WI38 (cell line): ENCODE results near the gene STAB1.

ENCODE experiments used
- H3K4me3 ChIP-seq: 2 replicates; pipeline ENCODE4 v1.5.1; 2011; ENCODE audit warnings: low read depth, mild to moderate bottlenecking, control low read depth, low read length
- CTCF ChIP-seq: IDR thresholded peaks from 2 replicates; pipeline ENCODE4 v1.5.1; 2012; ENCODE audit warnings: low read depth, mild to moderate bottlenecking, control low read depth, low read length

Gene STAB1

GRCh38 chr3:52504977-52505376 is 9.8 kb downstream of the STAB1 start:
- TF ChIP-seq CTCF, result no peak
- H3K4me3 ChIP-seq, result no peak overlapping the region

GRCh38 chr3:52506266-52506966 is 11.3 kb downstream of the STAB1 start:
- no peak for TF ChIP-seq CTCF

GRCh38 chr3:52507359-52507758 is 12.2 kb downstream of the STAB1 start:
- no peak for TF ChIP-seq CTCF
- no peak overlapping the region for H3K4me3 ChIP-seq

More at GRCh38 chr3:52506266-52506966, 11.3 kb downstream of the STAB1 start:
- H3K4me3 ChIP-seq, result no peak overlapping the region

- no peak for TF ChIP-seq CTCF
Observed at GRCh38 chr3:52509753-52510328, 14.7 kb downstream of the STAB1 start.

GRCh38 chr3:52511509-52511908 is 16.4 kb downstream of the STAB1 start:
- TF ChIP-seq CTCF, result no peak
- no peak overlapping the region for H3K4me3 ChIP-seq

More at GRCh38 chr3:52509753-52510328, 14.7 kb downstream of the STAB1 start:
- no peak overlapping the region for H3K4me3 ChIP-seq

- no peak for TF ChIP-seq CTCF
- no peak overlapping the region for H3K4me3 ChIP-seq
Observed at GRCh38 chr3:52512105-52512504, 17.0 kb downstream of the STAB1 start.

GRCh38 chr3:52512727-52513126 is 17.6 kb downstream of the STAB1 start:
- H3K4me3 ChIP-seq, result no peak overlapping the region
- TF ChIP-seq CTCF, result no peak
